HG03135 (cell line): ENCODE results near the gene EVC2.

ENCODE experiments used
- ATAC-seq: cut with Tn5 transposase; IDR thresholded peaks from one replicate; pipeline ENCODE4 v1.9.1; 2021; ENCODE audit warnings: mild to moderate bottlenecking, moderate library complexity; ENCODE audit not compliant: unreplicated experiment

EVC2 gene

GRCh38 chr4:5526080-5526846, 182.1 kb downstream of the EVC2 start:
- no peak for ATAC-seq

DNA sequence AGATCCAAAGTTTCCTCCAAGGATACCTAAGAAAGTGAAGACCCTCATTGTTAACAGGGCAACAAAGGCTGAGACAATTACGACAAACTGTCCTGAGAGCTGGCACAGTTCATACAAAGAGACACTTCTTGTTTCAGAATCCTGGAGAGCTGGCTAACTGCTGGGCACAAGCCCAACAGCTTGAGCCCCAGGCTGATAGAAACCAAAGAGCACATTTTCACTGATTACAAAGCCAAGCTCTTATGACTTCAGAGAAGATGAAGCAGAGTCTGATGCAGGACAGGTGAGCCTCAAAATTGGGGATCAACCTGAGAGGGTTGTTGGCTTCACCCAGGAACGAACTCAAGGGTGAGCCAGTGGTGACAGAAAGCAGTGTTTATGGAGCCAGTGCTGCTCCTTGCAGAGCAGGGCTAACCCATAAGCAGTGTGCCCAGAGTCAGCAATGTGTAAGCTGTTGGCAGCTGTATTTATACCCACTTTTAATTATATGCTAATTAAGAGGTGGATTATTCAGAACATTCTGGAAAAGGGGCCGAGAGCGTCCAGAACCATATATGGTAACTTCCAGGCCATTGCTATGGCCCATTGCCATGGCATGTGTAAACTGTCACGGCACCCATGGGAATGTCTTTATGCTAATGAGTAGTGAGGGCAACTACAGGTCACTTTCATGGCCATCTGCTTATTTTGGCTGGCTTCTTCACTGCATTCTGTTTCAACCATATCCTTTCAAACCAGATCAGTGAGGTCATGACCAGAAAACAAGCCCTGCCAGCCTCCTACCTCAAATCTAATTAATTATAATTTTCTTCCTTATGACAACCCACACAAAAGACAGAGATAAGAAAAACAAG, 183.7 kb downstream of the EVC2 start:
- ATAC-seq: no peak

DNA sequence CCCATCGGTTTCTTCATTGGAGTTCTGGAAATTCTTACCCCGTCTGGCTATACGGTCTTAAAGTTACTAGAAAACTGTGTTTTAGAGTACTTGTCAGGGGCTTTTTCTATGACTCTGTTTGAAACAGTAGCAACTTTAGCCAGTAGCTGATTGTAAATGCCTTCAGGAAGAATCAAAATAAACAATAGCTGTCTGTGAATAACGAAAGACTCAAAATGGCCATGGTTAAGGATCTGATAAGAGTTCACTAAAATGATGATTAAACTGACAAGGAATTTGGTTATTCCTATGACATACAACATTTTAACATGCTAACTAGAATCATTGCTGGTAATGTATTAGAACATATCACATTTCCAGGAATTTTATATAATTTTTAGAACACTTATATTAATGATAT, 191.0 kb downstream of the EVC2 start:
- ATAC-seq: no peak

GRCh38 chr4:5515646-5516045, 192.7 kb downstream of the EVC2 start:
- ATAC-seq: no peak
